BJ (cell line): ENCODE results near the gene SEPTIN6. TPM values are rescaled to one million over a fixed set of nuclear protein-coding genes. Genes with fewer than 3 reads are reported as not detected.

Experiments used
- CTCF ChIA-PET: fragments of 350-600 bp; formaldehyde crosslinking; extraction: SDS; loops from one replicate; lab custom pipeline; 2021; ENCODE audit warnings: antibody characterized with exemption, inconsistent platforms; lab: Yijun Ruan, JAX
- POLR2A ChIA-PET: fragments of 300-600 bp; sonication (Branson Sonifier 250); formaldehyde crosslinking; extraction: SDS; loops from one replicate; lab custom pipeline; 2021; ENCODE audit warnings: antibody characterized with exemption; lab: Charles Lee
- DNase-seq: peaks from one replicate; pipeline ENCODE4 v3.0.0-alpha.2; 2011; ENCODE audit warnings: low read depth
- H3K27me3 ChIP-seq: 2 replicates; pipeline ENCODE4 v1.6.0; 2011; ENCODE audit warnings: low read length; ENCODE audit not compliant: control insufficient read depth, insufficient read depth
- H3K36me3 ChIP-seq: 2 replicates; pipeline ENCODE4 v1.5.1; 2011; ENCODE audit warnings: low read length; ENCODE audit not compliant: control insufficient read depth, insufficient read depth
- H3K4me3 ChIP-seq: 2 replicates; pipeline ENCODE4 v1.5.1; 2011; ENCODE audit warnings: low read depth, mild to moderate bottlenecking, control low read depth, low read length
- CTCF ChIP-seq: IDR thresholded peaks from 2 replicates; pipeline ENCODE4 v1.5.1; 2011; ENCODE audit warnings: low read depth, mild to moderate bottlenecking, control low read depth, inconsistent platforms, low read length, moderate library complexity; ENCODE audit not compliant: insufficient read depth
- polyA plus RNA-seq: library from polyadenylated mRNA; depleted of rRNA; stranded (reverse); fragments of >200 nt; gene quantifications from 2 replicates; pipeline ENCODE4 v1.2.3, GENCODE V29; 2011; rRNA removed
- small RNA-seq: library from RNA; depleted of rRNA; stranded (forward); fragments of <200 nt; gene quantifications from one replicate; pipeline ENCODE3, GENCODE V24; 2012; ENCODE audit warnings: low replicate concordance, low read depth; ENCODE audit not compliant: insufficient read length

SEPTIN6 gene
- polyA plus RNA-seq, 1 experiment, result 35.5 TPM

- H3K27me3 ChIP-seq, result no peaks in the 10 kb centered on the region
- POLR2A ChIA-PET, result no interaction called here
- H3K36me3 ChIP-seq, result no peaks in the 10 kb centered on the region
- no peak for TF ChIP-seq CTCF
- H3K4me3 ChIP-seq, result no peak overlapping the region
- no peak for DNase-seq
- CTCF ChIA-PET, result no interaction called here
Measured at GRCh38 chrX:119643696-119644095, 49.3 kb downstream of the SEPTIN6 start.

Small RNA genes within 50 kb of the gene (small RNA-seq; reads per million reads assigned to genes)
- not detected for gene MIR766

Other genes starting within 250 kb of the SEPTIN6 start
- gene SLC25A5, start 224.7 kb downstream of the SEPTIN6 start, polyA plus RNA-seq, result 218 and 292 TPM in 2 replicates
- 15.8 and 20.5 TPM in 2 replicates for gene STEEP1, start 127.8 kb downstream of the SEPTIN6 start, polyA plus RNA-seq
- 44.8 and 65.5 TPM in 2 replicates for gene UBE2A, start 118.6 kb downstream of the SEPTIN6 start, polyA plus RNA-seq
- 2.2 and 3.5 TPM in 2 replicates for gene NKRF, start 86.7 kb downstream of the SEPTIN6 start, polyA plus RNA-seq
- gene SOWAHD, start 65.4 kb upstream of the SEPTIN6 start, polyA plus RNA-seq, result 0.39 and 0.60 TPM in 2 replicates
- gene RPL39, start 98.5 kb upstream of the SEPTIN6 start, polyA plus RNA-seq, result 935 and 2,139 TPM in 2 replicates
- 3.0 and 5.5 TPM in 2 replicates for gene UPF3B, start 159.8 kb upstream of the SEPTIN6 start, polyA plus RNA-seq
- gene RNF113A, start 178.6 kb upstream of the SEPTIN6 start, polyA plus RNA-seq, result 15.7 and 15.8 TPM in 2 replicates
- 58.9 and 133 TPM in 2 replicates for gene NDUFA1, start 178.7 kb upstream of the SEPTIN6 start, polyA plus RNA-seq
- not detected in 2 replicates for gene AKAP14, start 202.7 kb upstream of the SEPTIN6 start, polyA plus RNA-seq